ENCODE measurements around the gene ACADVL.

GRCh38 chr17:7260651-7261378 is 41.1 kb downstream of the ACADVL start:
- peak in 1 of 4 donors; percentile 33 for TF ChIP-seq POLR2A (IDR thresholded peaks at IDR 0.05)
- no peak for TF ChIP-seq CTCF (IDR thresholded peaks at IDR 0.05)

Data from esophagus squamous epithelium (tissue), 4 donors.